GM12878 (cell line): ENCODE data around the gene EEFSEC. TPM values are rescaled to one million over a fixed set of nuclear protein-coding genes. Genes with fewer than 3 reads are reported as not detected.

ENCODE experiments used
- ATAC-seq: fragments of 200-7000 bp; cut with Tn5 transposase; 3 replicates; pipeline ENCODE4 v1.9.1; 2020; ENCODE audit warnings: mild to moderate bottlenecking, moderate library complexity
- BruUV-seq: library from RNA; stranded (reverse); fragments of 400-500 nt; replicated peaks from 2 replicates; lab custom pipeline; 2021; lab: Mats Ljungman, UMichigan
- CTCF ChIA-PET: fragments of 300-600 bp; sonication (Branson Sonifier 250); formaldehyde crosslinking; extraction: SDS; loops from one replicate; lab custom pipeline; 2021; ENCODE audit warnings: inconsistent platforms; lab: Yijun Ruan, JAX
- POLR2A ChIA-PET: fragments of 350-600 bp; formaldehyde crosslinking; extraction: SDS; loops from one replicate; lab custom pipeline; 2021; ENCODE audit warnings: inconsistent platforms; lab: Charles Lee
- RAD21 ChIA-PET: fragments of 300-600 bp; sonication (Branson Sonifier 250); formaldehyde crosslinking; loops from one replicate; lab custom pipeline; 2023; ENCODE audit warnings: antibody characterized with exemption; ENCODE audit not compliant: unreplicated experiment; lab: Charles Lee
- SMC1A ChIA-PET: fragments of 300-600 bp; sonication (Branson Sonifier 250); formaldehyde crosslinking; loops from one replicate; lab custom pipeline; 2023; ENCODE audit not compliant: unreplicated experiment, uncharacterized antibody; lab: Charles Lee
- DNase-seq: peaks from one replicate; pipeline ENCODE4 v3.0.0-alpha.2; 2011; ENCODE audit warnings: low read depth, low spot score
- FAIRE-seq: peaks from 3 replicates; lab custom pipeline; 2011; peaks lifted over from hg19 to GRCh38; lab: Jason Lieb, UNC
- H2AFZ ChIP-seq: 2 replicates; pipeline ENCODE4 v1.6.0; 2011; ENCODE audit warnings: low read depth, low read length, control low read depth; ENCODE audit not compliant: control insufficient read depth
- H3K27ac ChIP-seq: 2 replicates; pipeline ENCODE4 v1.5.1; 2011; ENCODE audit warnings: control low read depth; ENCODE audit not compliant: control insufficient read depth, insufficient read depth
- H3K27me3 ChIP-seq, 2 experiments: replicated peaks in 1 of 2; 2 replicates each; pipeline versions ENCODE4 v1.6.0 to v1.6.1; 2011; ENCODE audit warnings: low read length in 1 of 2; ENCODE audit not compliant: control insufficient read depth in 2 of 2, insufficient read depth in 2 of 2
- H3K36me3 ChIP-seq, 2 experiments: 2 replicates each; pipeline ENCODE4 v1.5.1; 2011; ENCODE audit warnings: low read length in 1 of 2; ENCODE audit not compliant: control insufficient read depth in 2 of 2, insufficient read depth in 2 of 2
- H3K4me1 ChIP-seq: 2 replicates; pipeline ENCODE4 v1.6.1; 2011; ENCODE audit warnings: mild to moderate bottlenecking, low read length, moderate library complexity, mixed read lengths; ENCODE audit not compliant: control insufficient read depth, insufficient read depth
- H3K4me2 ChIP-seq: 2 replicates; pipeline ENCODE4 v1.6.0; 2011; ENCODE audit warnings: control low read depth; ENCODE audit not compliant: control insufficient read depth, insufficient read depth
- H3K4me3 ChIP-seq: fragments of 200-600 bp; sonication (generic); 2 replicates; pipeline ENCODE4 v1.5.1; 2016
- H3K79me2 ChIP-seq: 2 replicates; pipeline ENCODE4 v1.6.0; 2011; ENCODE audit warnings: low read length; ENCODE audit not compliant: control insufficient read depth, insufficient read depth
- H3K9ac ChIP-seq: 2 replicates; pipeline ENCODE4 v1.8.0; 2011; ENCODE audit warnings: low read length, control low read depth, mixed read lengths; ENCODE audit not compliant: control insufficient read depth, insufficient read depth
- H3K9me3 ChIP-seq: replicated peaks from 3 replicates; pipeline ENCODE4 v1.5.1; 2011; ENCODE audit warnings: mild to moderate bottlenecking, low read length; ENCODE audit not compliant: control insufficient read depth, insufficient read depth
- H4K20me1 ChIP-seq: 2 replicates; pipeline ENCODE4 v1.6.0; 2011; ENCODE audit not compliant: control insufficient read depth, insufficient read depth
- ATF7 ChIP-seq: fragments of 450-650 bp; IDR thresholded peaks from 2 replicates; pipeline ENCODE4 v1.6.1; 2016; ENCODE audit warnings: low read depth, mild to moderate bottlenecking
- CBX5 ChIP-seq: sonication (generic); IDR thresholded peaks from 2 replicates; pipeline ENCODE4 v1.6.1; 2016; ENCODE audit warnings: low read depth, moderate library complexity, mild to moderate bottlenecking, inconsistent platforms
- FOXM1 ChIP-seq: IDR thresholded peaks from 2 replicates; pipeline ENCODE4 v1.6.1; 2012; ENCODE audit warnings: low read depth, mild to moderate bottlenecking, inconsistent platforms, low read length, moderate library complexity
- MEF2B ChIP-seq: fragments of 450-650 bp; IDR thresholded peaks from 2 replicates; pipeline ENCODE4 v1.6.1; 2018; ENCODE audit warnings: mild to moderate bottlenecking, moderate library complexity; ENCODE audit not compliant: partially characterized antibody, poor library complexity, severe bottlenecking
- PAX5 ChIP-seq: IDR thresholded peaks from 2 replicates; pipeline ENCODE4 v1.6.1; 2011; ENCODE audit warnings: low read depth, low read length, borderline replicate concordance
- TCF7 ChIP-seq: IDR thresholded peaks from 2 replicates; pipeline ENCODE4 v1.6.1; 2014; ENCODE audit warnings: antibody characterized with exemption, borderline replicate concordance
- WGBS: methylation state at CpG from one replicate; pipeline ENCODE4 v1.1.6; 2016; ENCODE audit warnings: low lambda C conversion rate; ENCODE audit not compliant: insufficient replicate concordance, insufficient coverage; ENCODE audit errors: missing lambda C conversion rate; 5-methylcytosine and 5-hydroxymethylcytosine counted together
- in situ Hi-C: fragments of 300-500 bp; cut with MboI; formaldehyde crosslinking; loops from 9 replicates; pipeline ENCODE4 v1.14.3; 2018; ENCODE audit warnings: mixed read lengths
- intact Hi-C: fragments of 100-400 bp; cut with micrococcal nuclease; formaldehyde crosslinking; loops from one replicate; pipeline ENCODE4 v1.14.2; 2022; ENCODE audit not compliant: unreplicated experiment
- polyA plus RNA-seq, 11 experiments: library from polyadenylated mRNA; depleted of rRNA in 4 of 11; unstranded in 6 of 11; stranded (reverse) in 5 of 11; fragments of >200 nt; fragmentation: Nextera tagmentation in 4 of 11; fragmentation: Illumina TruSeq in 1 of 11; extraction: Ambion mirVana in 4 of 11; extraction: Trizol in 1 of 11; gene quantifications; 1 replicate in 1 of 11; 2 replicates in 10 of 11; pipeline versions ENCODE4 v1.2.1 to v1.2.3, GENCODE V29; 2011 to 2016; ENCODE audit warnings: inconsistent platforms in 2 of 11, missing spikeins in 2 of 11, low read depth in 1 of 11
- total RNA-seq, 4 experiments: library from RNA; depleted of rRNA in 3 of 4; stranded (reverse); fragments of >200 nt in 3 of 4; fragmentation: Illumina TruSeq in 1 of 4; extraction: Trizol in 1 of 4; gene quantifications; 2 replicates each; pipeline versions ENCODE4 v1.2.1 to v1.2.3, GENCODE V29; 2013 to 2021

The EEFSEC gene
- total and polyA plus RNA-seq, 10 of the 15 experiments (the other 5 are each of a cell fraction or from before 2014, with no cell fraction given): 0.29 to 29.1 (median 16.1) TPM

DNA sequence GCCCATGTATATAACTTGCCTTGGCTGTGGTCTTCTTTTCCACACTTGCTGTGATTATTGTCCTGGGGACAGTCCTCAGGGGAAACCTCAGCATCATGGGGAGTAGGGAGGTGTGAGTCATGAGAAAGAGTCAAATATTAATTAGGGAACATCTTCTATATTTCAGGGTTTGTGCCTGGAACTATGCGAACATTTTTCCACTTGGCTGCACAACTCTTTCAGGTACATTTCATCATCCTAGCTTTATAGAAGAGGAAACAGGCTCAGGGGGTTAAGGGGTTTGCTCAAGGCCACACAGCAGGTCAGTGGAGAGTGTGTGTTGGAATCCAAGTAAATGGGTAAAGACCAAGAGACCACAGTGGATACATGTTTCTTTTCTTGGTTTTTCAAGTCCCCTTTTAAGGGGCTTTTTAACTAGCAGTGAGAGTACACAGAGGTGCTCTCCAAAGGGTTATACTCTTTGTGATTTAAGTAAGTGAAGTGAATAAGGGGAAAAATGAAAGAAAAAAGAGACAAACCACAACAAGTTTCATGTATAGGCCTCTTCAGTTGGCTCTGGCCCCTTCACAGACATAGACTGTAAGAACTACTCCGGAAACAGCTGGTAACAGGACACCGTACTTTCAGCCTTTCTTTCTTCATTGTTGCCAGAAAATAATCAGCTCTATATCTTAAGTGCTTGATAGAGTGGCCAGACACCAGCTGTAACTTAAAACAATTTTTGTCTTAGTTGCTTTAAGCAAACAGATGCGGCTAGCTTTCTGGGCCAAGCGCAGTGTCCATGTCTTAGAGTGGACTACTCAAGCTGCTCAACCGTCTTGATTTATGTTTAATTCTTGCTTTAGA is 64.6 kb downstream of the EEFSEC start:
- RAD21 ChIA-PET: interaction anchor here (1.0 kb wide), 1 partner anchor 367 kb away, joined by 3 read pairs; no protein-coding TSS in a partner anchor
- FAIRE-seq: no peak
- no TSS peak for BruUV-seq
- Histone ChIP-seq H3K27ac (no peak overlapping the region), H3K4me2 (no peak overlapping the region), H3K79me2 (no peaks in the 10 kb centered on the region; the same call in 1 of the 2 replicates), H3K4me1 (peaks cover 8% of the 10 kb centered on the region), H2AFZ (no peak overlapping the region), H4K20me1 (no peaks in the 10 kb centered on the region), H3K27me3 (no peaks in the 10 kb centered on the region), H3K4me3 (no peak overlapping the region), H3K9me3 (peaks cover 5% of the 10 kb centered on the region; the same call in 2 of the 3 replicates), H3K36me3 (peaks cover 0 to 4% of the 10 kb centered on the region in 2 experiments; a peak in 1 of 4 replicates), H3K9ac (no peak overlapping the region)
- peak; percentile 31; the same call in 1 of the 2 replicates for TF ChIP-seq ATF7
- peak; percentile 52 for TF ChIP-seq MEF2B
- TF ChIP-seq TCF7: 0 out of 2 replicates have a peak, but pooled peaks have one; percentile 29
- no peak; the same call in 1 of the 2 replicates for TF ChIP-seq FOXM1
- TF ChIP-seq CBX5: no peak
- TF ChIP-seq PAX5: peak; percentile 55; the same call in 1 of the 2 replicates
- in situ Hi-C loops (no loop called here), intact Hi-C loops (no loop called here)
- CTCF ChIA-PET: interaction anchor here (1.1 to 1.3 kb wide), 2 partner anchors 18 to 367 kb away, joined by 3 read pairs; no protein-coding TSS in a partner anchor
- 89% methylated on average over 6 of the region's 6 CpGs for WGBS
- SMC1A ChIA-PET: interaction anchor here (0.5 to 1.8 kb wide), 3 partner anchors 8 to 84 kb away, joined by 3 to 5 read pairs (median 3); no protein-coding TSS in a partner anchor
- POLR2A ChIA-PET: no interaction called here
- DNase-seq: peak; percentile 20
- peak; percentile 67 for ATAC-seq
